SW480 (cell line): ENCODE measurements around the gene CLEC14A.

ENCODE experiments used
- DNase-seq: peaks from one replicate; pipeline ENCODE4 v3.0.0-alpha.2; 2016; ENCODE audit warnings: low spot score

The CLEC14A gene

DNA sequence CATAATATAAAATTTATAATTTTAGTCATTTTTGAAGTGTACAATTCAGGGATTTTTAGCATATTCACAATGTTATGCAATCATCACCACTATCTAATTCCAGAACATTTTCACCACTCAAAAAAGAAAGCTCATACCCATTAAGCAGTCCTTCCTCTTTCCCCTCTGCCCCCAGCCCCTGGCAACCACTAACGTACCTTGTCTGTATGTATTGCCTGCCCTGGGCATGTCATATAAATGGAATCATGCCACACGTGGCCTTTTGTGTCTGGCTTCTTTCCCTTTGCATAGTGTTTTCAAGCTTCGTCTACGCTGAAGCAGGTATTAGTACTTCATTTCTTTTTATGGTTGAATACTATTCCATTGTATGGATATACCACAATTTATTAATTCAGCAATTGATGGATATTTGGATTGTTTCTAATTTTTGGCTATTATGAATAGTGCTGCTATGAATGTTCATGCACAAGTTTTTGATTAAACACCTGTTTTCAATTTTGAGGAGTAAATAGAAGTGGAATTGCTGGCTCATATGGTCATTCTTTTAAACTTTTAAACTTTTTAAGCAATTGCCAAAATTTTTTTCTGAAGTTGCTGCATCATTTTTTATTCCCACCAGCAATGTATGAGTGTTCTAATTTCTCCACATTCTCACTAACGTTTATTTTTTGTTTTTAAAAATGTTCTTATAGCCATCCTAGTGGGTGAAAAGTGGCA, 49.8 kb downstream of the CLEC14A start:
- DNase-seq: no peak

- DNase-seq: no peak
Measured at GRCh38 chr14:38205119-38205813, 50.6 kb downstream of the CLEC14A start.

DNA sequence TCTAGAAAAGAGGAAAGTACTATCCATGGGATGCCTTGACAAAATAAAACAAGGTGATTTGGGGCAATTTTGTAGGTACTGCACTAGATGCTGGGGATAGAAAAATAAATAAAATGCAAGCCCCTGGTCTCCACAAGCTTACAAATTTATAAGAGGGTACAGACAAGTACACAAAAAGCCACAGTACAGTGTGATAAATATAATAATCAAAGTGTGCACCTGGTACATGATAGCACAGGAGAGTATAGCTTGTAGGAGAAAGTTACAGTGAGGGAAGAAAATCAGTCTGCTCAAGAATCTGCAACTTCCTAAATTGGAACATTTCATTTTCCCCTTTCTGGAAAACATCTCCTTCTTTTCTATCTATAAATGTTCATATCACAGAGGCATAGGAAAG, 51.2 kb downstream of the CLEC14A start:
- DNase-seq: no peak
